Uterus (tissue), 4 donors: ENCODE results near the gene CCSER1. TPM values are rescaled to one million over a fixed set of nuclear protein-coding genes. Genes with fewer than 3 reads are reported as not detected.

Experiments used
- DNase-seq, 2 donors: peaks; one replicate each; pipeline ENCODE4 v3.0.0-alpha.2; 2019 to 2020
- H3K27ac ChIP-seq, 2 donors: fragments of 200-600 bp; sonication (generic); 1 replicate in 1 of 2; 2 replicates in 1 of 2; pipeline ENCODE4 v1.5.1; 2016 to 2018
- H3K27me3 ChIP-seq, 2 donors: fragments of 200-600 bp; sonication (generic); one replicate each; pipeline ENCODE4 v1.5.1; 2018 to 2019; ENCODE audit warnings: control low read depth in 1 of 2
- H3K36me3 ChIP-seq, 2 donors: fragments of 200-600 bp; sonication (generic); one replicate each; pipeline ENCODE4 v1.5.1; 2019; ENCODE audit warnings: control low read depth in 1 of 2
- H3K4me1 ChIP-seq, 2 donors: fragments of 200-600 bp; sonication (generic); one replicate each; pipeline ENCODE4 v1.5.1; 2018 to 2019; ENCODE audit warnings: control low read depth in 1 of 2
- H3K4me3 ChIP-seq, 2 donors: fragments of 200-600 bp; sonication (generic); 1 replicate in 1 of 2; 2 replicates in 1 of 2; pipeline ENCODE4 v1.5.1; 2018 to 2019; ENCODE audit warnings: mild to moderate bottlenecking in 1 of 2
- H3K9me3 ChIP-seq, 2 donors: fragments of 200-600 bp; sonication (generic); one replicate each; pipeline ENCODE4 v1.5.1; 2019; ENCODE audit warnings: control low read depth in 1 of 2
- POLR2A ChIP-seq, 2 donors: fragments of 450-650 bp; IDR thresholded peaks; one replicate each; pipeline ENCODE4 v1.6.1; 2016; ENCODE audit warnings: antibody characterized with exemption in 2 of 2, mild to moderate bottlenecking in 1 of 2, moderate library complexity in 1 of 2
- intact Hi-C: fragments of 100-400 bp; cut with DNase I; formaldehyde crosslinking; loops from one replicate; pipeline ENCODE4 v1.15.1; 2023; ENCODE audit warnings: low total_unique reads
- small RNA-seq: library from RNA; depleted of rRNA; stranded (forward); fragments of <200 nt; gene quantifications from one replicate; pipeline ENCODE3, GENCODE V24; 2016
- total RNA-seq, 4 donors: library from RNA; depleted of rRNA in 3 of 4; stranded (reverse); fragments of >200 nt in 3 of 4; gene quantifications; one replicate each; pipeline versions ENCODE4 v1.1.0 to v1.2.4, GENCODE V29; 2014 to 2023
- TF ChIP-seq, protein P1 (sequence below), 4 experiments: fragments of 200-600 bp in 2 of 4; fragments of 450-650 bp in 2 of 4; sonication (generic) in 2 of 4; IDR thresholded peaks; one replicate each; pipeline ENCODE4 v1.5.1; 2016 to 2019; ENCODE audit warnings: antibody characterized with exemption in 4 of 4, mild to moderate bottlenecking in 2 of 4, moderate library complexity in 1 of 4
- donor health status: DM: yes; HTN: yes; CAD: no.

CCSER1 gene
- total RNA-seq, 4 donors from 2014 or later, result 2.8 to 54.7 (median 11.9) TPM

DNA sequence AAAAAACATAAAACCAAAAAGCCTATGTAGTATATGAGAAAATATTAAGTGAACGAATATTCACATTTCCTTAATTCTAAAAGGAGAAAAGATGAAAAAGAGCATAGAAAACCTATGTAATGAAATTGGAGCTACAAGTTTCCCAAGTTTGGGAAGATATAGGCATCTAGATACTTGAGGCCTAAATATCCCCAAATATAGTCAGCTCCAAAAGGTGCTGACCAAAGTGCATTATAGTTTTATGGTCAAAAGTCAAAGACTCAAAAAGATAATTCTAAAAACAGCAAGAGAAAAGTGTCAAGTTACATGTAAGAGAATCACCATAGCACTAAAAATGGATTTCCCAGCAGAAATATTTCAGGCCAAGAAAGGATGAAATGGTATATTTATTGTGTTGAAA, 1502.9 kb downstream of the CCSER1 start:
- Histone ChIP-seq H3K27me3 (no peaks in the 10 kb centered on the region), H3K4me1 (no peaks in the 10 kb centered on the region), H3K9me3 (no peaks in the 10 kb centered on the region), H3K36me3 (no peaks in the 10 kb centered on the region), H3K27ac (no peak overlapping the region), H3K4me3 (no peak overlapping the region)
- DNase-seq, result no peak
- intact Hi-C loops, result no loop called here
- TF ChIP-seq POLR2A (IDR thresholded peaks at IDR 0.05), result no peak
- TF ChIP-seq, protein P1, sequence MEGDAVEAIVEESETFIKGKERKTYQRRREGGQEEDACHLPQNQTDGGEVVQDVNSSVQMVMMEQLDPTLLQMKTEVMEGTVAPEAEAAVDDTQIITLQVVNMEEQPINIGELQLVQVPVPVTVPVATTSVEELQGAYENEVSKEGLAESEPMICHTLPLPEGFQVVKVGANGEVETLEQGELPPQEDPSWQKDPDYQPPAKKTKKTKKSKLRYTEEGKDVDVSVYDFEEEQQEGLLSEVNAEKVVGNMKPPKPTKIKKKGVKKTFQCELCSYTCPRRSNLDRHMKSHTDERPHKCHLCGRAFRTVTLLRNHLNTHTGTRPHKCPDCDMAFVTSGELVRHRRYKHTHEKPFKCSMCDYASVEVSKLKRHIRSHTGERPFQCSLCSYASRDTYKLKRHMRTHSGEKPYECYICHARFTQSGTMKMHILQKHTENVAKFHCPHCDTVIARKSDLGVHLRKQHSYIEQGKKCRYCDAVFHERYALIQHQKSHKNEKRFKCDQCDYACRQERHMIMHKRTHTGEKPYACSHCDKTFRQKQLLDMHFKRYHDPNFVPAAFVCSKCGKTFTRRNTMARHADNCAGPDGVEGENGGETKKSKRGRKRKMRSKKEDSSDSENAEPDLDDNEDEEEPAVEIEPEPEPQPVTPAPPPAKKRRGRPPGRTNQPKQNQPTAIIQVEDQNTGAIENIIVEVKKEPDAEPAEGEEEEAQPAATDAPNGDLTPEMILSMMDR (IDR thresholded peaks at IDR 0.05), result no peak

DNA sequence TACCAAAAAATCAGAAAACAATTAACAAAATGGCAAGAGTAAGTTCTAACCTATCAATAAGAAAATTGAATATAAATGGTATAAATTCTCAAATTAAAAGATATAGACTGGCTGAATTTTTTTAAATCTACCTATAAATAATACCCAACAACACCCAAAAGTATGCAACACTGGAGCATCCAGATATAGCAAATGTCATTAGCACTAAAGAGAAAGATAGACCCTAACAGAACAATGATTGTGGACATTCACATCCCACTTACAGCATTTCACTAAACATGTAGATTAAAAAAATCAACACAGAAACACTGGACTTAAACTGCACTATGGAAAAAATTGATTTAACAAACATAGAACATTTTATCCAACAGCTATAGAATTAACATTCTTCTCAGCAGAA, 1503.6 kb downstream of the CCSER1 start:
- Histone ChIP-seq H3K27ac (no peak overlapping the region), H3K4me3 (no peak overlapping the region), H3K36me3 (no peaks in the 10 kb centered on the region), H3K4me1 (no peaks in the 10 kb centered on the region), H3K9me3 (no peaks in the 10 kb centered on the region), H3K27me3 (no peaks in the 10 kb centered on the region)
- TF ChIP-seq, protein P1 (IDR thresholded peaks at IDR 0.05), result no peak
- TF ChIP-seq POLR2A (IDR thresholded peaks at IDR 0.05), result no peak
- intact Hi-C loops, result no loop called here
- DNase-seq, result no peak

DNA sequence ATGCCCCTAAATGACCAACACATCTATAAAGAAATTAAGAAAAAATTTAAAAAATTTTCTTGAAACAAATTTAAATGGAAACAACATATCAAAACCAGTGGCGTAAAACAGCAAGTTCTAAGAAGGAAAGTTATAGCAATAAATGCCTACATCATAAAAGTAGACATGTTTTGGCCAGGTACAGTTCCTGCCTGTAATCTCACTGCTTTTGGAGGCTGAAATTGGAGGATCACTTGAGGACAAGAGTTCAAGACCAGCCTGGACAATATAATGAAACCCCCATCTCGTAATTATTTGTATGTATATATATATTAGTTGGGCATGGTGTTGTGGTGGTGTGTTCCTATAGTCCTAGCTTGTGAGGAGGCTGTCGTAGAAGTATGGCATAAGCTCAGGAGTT, 1504.1 kb downstream of the CCSER1 start:
- H3K4me1 ChIP-seq, result no peaks in the 10 kb centered on the region
- intact Hi-C loops, result no loop called here
- H3K9me3 ChIP-seq, result no peaks in the 10 kb centered on the region
- DNase-seq, result no peak
- no peak overlapping the region for H3K4me3 ChIP-seq
- H3K36me3 ChIP-seq, result no peaks in the 10 kb centered on the region
- H3K27ac ChIP-seq, result no peak overlapping the region
- TF ChIP-seq POLR2A (IDR thresholded peaks at IDR 0.05), result no peak
- TF ChIP-seq, protein P1 (IDR thresholded peaks at IDR 0.05), result no peak
- H3K27me3 ChIP-seq, result no peaks in the 10 kb centered on the region

DNA sequence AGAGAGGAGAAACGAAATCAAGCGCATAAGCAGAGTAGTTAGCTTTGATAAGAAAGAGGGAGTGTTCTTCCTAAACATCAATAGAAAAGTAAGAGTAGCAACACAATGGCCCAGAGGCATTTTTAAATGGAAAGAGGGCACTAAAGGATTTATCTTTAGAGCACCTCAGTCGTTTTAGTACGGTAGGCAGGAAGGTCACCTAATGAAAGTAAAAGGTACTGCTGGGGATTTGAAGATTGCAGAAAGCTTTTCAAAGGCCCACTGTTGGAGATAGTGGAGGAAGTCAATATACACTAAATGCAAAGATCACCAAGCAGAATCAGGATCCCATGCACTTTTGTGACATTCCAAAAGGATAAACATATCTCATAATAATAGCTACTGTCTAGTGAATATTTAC, 1508.9 kb downstream of the CCSER1 start:
- Histone ChIP-seq H3K4me3 (no peak overlapping the region), H3K4me1 (no peaks in the 10 kb centered on the region), H3K9me3 (no peaks in the 10 kb centered on the region), H3K27ac (no peak overlapping the region), H3K27me3 (no peaks in the 10 kb centered on the region), H3K36me3 (no peaks in the 10 kb centered on the region)
- intact Hi-C loops, result no loop called here
- TF ChIP-seq, protein P1 (IDR thresholded peaks at IDR 0.05), result no peak
- TF ChIP-seq POLR2A (IDR thresholded peaks at IDR 0.05), result no peak
- no peak for DNase-seq

Small RNAs within 50 kb of the gene (small RNA-seq; reads per million reads assigned to genes)
- gene AC093729.1 (not detected), gene TMSB4XP8 (not detected)

Other genes with a start within 250 kb of the CCSER1 start
- 100 to 1,000 TPM in 3 of 4 donors, 10 to 100 TPM in 1; 70.9 to 266 (median 156) TPM for gene MMRN1, start 232.5 kb upstream of the CCSER1 start, total RNA-seq